ENCODE data around the gene PLN. TPM values are rescaled to one million over a fixed set of nuclear protein-coding genes. Genes with fewer than 3 reads are reported as not detected.

Gene PLN
- total RNA-seq, 4 donors from 2014 or later: 6.1 to 14.2 (median 8.5) TPM

- no peak for TF ChIP-seq CTCF (IDR thresholded peaks at IDR 0.05; ENCODE audit: low read depth)
Observed at GRCh38 chr6:118579786-118580185, 31.7 kb downstream of the PLN start.

- TF ChIP-seq CTCF (IDR thresholded peaks at IDR 0.05; ENCODE audit: low read depth): no peak
Observed at GRCh38 chr6:118580585-118581419, 32.7 kb downstream of the PLN start.

GRCh38 chr6:118581489-118581959 lies 33.4 kb downstream of the PLN start:
- TF ChIP-seq CTCF (IDR thresholded peaks at IDR 0.05; ENCODE audit: low read depth): no peak

- no peak for TF ChIP-seq CTCF (IDR thresholded peaks at IDR 0.05; ENCODE audit: low read depth)
Observed at GRCh38 chr6:118584911-118585310, 36.8 kb downstream of the PLN start.

GRCh38 chr6:118586746-118587485 lies 38.8 kb downstream of the PLN start:
- TF ChIP-seq CTCF (IDR thresholded peaks at IDR 0.05; ENCODE audit: low read depth): no peak

- TF ChIP-seq CTCF (IDR thresholded peaks at IDR 0.05; ENCODE audit: low read depth): no peak
Observed at GRCh38 chr6:118588626-118589025, 40.5 kb downstream of the PLN start.

- TF ChIP-seq CTCF (IDR thresholded peaks at IDR 0.05; ENCODE audit: low read depth): no peak
Observed at GRCh38 chr6:118589186-118589585, 41.1 kb downstream of the PLN start.
